COR-L47 (cell line): ENCODE data around the gene CAMK1G.

Source experiments
- DNase-seq: peaks from one replicate; lab custom pipeline; 2025; lab: John Stamatoyannopoulos, UW

CAMK1G gene

DNA sequence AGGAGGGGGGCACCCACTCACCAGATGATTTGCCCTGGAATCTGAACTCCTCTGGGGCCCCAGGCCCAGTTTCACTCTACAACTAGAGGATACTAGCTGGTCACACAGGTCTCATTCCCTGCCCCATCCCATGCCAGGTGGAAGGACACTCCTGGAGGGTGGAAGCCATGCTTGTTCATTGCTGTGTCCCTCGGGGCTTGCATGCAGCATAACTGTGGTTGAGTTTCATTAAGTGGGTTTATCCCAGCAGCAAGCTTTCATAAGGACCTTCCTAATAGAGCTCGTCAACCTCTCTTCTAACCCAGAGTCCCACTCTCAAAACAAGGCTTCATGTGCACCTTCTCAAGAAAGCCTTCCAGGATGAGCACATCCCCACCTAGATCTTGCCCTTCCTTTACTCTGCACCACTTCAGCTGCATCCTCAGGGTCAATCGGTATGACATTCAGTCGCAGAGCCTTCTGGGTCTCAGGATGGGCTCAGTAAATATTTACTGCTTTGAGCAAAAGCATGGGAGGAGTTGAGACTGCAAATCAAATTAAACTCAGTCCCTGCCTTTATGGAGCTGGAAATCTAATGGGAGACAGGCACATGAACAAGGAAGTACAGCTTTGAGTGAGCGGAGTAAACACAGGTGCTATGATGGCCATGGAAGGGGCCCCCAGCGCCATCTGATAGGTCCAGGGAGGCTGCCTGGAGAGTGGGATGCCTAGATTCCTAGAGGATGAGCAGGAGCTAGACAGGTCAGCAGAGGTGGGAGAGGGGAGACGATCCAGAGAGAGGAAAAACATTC is 36.4 kb downstream of the CAMK1G start:
- no peak for DNase-seq

DNA sequence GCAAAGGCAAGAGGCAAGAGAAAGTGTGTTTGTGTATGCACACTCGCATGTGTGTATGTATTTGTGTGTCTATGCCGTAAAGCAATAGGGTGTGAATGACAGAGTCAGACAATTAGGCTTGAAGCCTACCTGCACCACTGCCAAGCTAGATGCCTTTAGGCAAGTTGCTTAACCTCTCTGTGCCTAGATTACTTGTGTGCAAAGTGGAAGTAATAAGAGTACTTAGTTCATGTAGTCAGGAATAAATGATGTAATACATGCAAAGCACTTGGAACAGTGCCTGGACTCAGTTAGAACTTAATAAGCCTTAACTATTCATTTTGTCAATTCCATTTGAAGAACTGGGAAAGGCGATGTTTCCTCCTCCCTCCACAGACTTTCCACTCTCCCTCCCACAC is 37.0 kb downstream of the CAMK1G start:
- no peak for DNase-seq

DNA sequence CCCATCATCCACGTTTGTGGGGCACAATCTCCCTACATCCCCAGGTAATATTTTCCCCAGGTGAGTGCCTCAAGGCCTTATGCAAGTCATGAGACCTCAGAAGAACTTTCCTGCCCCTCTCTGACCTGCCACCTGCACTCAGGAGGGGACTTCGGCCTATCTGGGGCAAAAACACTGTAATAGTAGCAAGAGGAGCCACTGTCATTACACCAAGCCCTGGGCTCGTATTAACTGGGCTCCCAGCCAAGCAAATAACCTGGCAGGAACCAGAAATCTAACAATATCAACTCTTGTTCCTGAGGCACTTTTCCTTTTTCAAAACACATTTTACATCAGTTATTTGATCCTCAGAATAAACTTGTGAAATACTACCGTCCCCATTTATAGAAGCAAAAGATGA is 37.8 kb downstream of the CAMK1G start:
- peak; percentile 35 for DNase-seq

DNA sequence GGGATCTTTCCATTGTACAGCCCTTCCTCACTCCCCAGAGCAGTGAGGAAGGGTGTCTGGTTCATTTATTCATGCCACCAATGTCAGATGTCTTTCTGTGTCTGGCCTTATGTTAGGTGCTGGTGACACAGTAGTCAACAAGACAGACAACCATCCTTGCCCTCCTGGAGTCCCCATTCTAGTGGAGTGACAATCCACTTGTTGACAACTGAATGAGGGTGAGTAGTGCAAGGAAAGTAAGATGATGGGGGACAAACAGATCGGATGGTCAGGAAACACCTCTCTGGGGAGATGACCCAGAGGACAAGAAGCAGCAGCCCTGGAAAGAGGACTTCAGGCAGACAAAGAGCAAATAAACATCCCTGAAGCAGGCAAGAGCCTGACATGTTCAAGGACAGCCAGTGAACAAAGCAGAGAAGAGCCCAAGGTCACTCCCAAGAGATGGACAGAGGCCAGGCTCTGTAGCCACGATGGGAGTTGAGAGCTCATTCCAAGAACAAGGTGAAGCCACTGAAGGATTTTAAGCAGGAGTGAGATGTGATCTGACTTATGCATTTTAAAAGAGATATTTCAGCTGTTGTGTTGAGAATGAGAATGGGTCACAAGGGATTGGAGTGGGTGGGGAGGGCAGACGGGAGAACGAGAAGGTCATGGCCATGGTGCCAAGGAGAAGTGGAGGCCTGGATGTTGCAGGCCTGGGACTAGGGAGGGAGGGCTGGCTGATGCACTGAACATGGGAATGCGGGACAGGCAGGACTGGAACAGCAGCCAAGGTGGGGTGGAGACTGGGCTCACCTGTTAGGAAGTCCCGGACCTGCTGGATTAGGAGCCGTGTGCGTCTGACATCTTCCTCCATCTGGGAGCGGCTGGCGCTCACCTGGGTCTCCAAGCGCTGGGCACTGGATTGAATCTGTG is 38.5 kb downstream of the CAMK1G start:
- DNase-seq = no peak

DNA sequence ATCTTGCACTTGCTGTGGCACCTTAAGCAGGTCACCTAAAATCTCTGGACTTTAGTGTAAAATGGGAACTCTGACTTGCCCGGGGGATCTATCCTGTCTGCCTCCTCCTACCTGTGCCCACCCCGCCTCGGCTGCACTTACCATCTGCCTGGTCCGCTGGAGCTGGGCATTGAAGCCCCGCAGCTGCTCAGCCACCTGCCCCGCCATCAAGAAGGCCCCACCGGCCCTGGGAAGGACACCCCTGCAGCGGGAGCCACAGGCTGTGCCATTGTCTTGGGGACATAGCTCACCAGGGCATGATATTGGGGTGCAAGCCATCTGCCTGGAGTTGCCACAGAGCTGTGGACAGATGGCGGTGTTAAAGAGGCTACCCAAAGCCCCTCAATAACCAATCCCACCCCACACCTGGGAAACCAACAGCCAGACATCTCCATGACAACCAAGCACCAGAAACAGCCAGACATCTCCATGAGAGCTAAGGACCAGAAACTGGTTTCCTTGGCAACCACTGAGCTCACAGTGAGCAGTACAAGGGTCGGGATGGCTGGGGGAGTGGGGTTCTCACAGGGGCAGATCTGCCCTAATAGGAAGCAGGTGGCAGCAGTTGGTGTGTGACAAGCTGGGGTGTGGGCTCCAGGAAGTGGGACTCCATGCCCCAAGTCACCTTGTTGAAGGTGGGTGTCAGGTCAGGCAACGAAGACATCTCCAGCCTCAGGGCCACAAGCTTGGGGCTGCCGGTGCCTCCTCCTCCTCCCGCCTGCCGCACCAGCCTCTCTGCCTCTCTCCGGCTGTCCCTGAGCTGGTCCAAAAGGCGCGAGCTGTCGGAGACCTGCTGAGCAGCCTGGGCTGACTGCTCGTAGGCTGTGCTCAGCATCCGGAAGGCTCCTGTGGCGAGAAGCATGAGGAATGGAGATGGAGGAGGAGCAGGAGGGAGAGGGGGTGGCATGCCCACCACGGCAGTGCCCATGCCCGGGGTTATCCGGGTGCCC is 39.6 kb downstream of the CAMK1G start:
- no peak for DNase-seq

DNA sequence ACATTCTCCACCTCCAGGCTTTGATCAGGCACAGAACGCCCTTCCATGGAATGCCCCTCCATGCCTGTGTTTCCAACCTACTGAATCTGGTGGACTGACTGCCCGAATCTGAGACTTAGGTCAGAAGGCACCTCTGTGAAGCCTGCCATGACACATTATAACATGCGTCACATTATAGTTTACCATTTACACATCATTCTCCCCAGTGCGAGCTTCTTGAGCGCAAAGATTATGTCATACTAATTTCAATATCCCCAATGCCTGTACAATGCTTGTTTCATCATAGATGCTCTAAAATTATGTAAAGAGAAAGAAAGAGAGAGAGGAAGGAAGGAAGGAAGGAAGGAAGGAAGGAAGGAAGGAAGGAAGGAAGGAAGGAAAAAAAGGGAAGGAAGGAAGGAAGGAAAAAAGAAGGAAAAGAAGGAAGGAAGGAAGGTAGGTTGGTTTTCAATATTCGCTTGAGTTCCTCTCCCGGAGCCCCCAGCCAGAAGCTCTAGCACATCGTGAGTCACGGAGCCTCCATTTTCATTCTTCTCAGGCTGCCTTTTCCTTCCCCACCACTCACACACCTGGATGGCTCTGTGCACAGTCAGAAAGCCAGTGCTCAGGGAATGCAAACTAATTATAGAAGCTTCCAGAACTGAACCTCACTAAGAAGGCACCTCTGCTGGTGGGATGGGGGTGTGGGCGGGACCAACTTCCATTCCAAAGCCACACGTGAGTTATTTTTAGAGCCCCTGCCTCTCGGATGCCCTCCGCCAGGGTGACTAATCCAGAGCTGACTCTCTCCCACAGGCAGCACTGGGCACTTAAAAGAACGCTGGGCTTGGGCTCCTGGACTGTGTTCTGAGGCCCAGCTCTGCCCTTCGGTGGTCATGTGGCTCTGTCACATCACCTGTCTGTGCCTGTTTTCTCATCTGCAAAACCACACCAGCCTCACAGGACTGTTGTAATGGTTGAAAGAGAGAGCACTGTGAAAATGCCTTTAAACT is 41.3 kb downstream of the CAMK1G start:
- DNase-seq = no peak

DNA sequence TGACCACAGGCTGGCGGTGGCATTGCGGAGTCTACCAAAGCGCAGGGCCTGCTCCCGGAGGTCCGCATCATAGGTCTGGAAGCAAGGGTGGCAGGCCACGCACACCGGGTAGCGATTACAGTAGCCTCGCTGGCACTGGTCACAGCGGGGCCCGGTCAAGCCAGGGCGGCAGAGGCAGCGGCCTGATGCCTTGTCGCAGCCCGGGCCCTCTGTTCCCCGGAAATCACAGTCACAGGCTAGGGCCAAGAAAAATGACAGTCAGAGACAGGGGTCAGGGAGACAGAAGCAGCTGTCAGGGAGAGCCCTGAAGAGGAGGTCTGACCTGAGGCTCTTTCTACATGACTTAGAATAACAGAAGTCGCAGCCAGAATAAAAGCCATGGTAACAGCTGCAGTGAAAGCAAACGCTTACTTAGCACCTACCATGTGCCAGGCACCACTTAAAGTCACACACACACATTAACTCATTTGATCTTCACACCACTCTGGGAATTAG is 42.3 kb downstream of the CAMK1G start:
- DNase-seq = no peak

DNA sequence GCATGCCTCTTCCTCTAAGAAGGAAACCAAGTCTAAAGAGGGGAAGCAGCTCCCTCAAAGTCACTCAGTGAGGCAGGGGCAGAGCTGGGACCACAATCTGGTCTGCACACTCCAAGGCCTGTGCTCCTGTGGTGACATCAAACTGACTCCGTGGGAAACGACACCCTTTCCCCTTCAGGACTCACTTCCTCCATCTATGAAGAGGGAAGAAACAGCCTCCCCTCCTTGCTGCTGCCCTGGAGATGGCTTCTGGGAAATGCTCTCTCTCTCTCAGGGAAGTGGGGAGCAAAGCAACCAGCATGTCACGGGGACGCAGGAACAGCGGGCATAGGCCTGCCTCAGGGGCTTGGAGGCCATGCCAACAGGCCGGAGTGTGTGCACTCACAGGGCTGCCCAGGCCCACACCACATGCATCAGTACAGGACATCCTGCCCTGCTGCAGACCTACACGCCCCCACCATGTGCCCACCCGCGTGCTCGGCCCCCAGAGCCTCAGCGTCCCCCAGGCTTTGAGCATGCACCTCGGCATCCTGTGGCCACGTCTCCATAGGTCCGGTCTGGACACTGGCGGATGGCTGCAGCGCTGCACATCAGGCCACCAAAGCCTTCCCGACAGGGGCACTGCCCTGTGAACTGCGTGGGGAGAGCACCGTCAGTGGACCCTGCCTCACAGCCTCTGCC is 43.0 kb downstream of the CAMK1G start:
- DNase-seq = no peak

DNA sequence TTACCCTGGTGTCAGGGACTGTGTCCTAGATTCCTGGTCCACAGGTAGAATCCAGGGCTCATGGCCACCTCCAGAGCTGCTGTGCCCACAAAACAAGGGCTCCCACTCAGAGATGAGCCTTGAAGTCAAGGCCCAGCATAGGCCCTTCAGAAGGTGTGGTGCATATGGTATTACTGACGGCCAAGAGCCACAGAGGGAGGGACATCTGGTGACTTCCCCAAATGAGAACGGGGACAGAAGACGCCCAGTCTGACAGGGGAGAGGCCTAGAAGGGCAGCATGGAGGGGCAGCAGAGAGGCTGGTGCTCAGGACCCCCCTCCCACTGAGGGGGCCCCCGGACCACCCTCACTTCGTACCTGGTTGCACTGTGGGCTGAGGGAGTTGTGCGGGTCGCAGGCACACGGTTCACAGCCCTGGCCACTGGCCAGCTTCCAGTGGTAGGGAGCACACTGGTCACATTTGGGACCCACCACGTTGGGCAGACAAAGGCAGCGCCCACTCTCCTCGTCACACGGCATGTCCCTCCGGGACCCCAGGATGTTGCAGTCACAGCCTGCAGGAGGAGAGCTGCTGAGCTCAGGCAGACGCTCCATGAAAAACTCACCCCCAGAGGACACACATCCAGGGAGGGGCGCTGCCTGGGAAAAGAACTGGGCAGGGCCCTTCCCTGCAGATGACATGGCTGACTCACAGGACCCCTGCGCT is 43.7 kb downstream of the CAMK1G start:
- DNase-seq = no peak

DNA sequence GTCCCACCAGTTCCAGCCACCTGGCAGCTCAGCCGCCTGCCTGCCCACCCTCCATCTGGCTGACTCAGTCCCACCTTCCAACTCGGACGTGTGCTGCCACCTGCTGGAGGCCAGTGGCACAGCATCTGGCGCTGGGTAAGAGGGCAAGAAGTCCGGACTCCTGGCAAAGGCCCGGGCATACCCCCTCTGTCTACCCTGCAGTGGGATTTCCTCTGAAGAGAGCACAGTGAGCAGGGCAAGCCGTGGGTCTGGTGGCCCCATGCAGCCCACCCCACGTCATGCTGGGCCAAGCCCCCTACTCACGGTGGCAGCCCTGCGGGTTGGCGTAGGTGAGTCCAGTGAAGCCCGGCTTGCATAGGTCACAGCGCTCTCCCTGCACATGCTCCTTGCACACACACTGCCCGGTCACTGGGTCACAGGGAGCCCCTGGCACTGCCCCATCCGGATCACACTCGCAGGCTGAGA is 44.2 kb downstream of the CAMK1G start:
- peak; percentile 69 for DNase-seq

DNA sequence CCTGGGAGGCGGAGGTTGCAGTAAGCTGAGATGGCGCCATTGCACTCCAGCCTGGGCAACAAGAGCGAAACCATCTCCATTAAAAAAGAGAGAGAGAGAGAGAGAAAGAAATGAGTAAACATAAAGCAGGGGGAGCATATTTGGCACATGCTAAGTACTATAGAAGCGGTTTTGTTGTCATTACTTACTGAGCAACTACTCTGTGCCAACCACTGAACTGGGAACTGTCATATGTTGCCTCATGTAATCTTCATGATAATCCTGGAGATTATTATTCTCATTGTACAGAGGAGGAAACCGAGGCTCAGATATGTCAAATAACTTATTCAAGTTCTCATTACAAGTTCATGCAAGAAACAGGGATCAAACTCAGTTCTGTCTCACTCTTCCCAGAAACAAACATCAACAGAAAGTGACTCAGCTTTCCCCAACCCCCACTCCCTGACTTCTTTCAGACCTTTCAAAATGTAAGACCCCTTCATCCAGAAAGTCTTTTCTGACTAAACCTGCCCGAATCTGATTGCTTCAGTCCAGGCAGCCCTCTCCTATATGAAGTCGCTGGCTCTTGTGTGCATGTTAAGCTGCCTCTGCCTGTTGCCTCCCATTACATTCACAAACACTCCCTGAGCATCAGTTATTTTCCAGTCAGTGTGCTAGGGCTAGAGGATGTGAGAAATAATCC is 45.2 kb downstream of the CAMK1G start:
- no peak for DNase-seq

DNA sequence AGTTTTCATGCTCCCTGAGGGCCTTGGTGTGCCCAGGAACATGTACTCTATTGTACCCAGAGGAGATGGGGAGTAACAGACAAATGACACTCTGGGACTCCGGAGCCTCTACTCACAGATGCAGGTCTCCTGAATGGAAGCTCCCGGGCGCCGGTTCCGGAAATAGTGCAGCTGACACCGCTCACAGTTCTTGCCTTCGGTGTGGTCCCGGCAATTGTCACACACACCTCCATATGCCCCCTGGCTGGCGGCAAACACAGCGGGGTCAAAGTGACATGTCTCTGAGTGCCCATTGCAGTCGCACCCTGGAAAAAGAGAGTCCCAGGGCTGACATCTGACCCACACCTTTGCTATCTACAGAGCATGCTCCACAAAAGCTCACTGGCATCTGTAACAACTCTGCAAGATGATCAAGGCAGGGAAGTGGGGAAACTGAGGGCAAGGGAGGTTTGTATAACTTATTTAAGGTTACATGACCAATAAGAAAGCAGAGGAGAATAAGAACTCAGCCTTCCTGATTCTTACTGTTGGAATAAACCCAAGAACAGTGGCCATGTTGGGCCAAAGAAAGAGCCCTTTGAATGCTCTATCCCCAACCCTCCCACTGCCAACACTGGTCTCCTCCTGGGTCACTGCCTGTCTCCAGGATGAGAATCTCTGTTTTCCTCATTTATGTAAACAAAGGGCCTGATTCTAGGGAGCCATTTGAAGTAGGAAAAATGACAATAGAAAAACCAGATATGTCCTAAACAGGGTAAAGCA is 46.3 kb downstream of the CAMK1G start:
- no peak for DNase-seq

DNA sequence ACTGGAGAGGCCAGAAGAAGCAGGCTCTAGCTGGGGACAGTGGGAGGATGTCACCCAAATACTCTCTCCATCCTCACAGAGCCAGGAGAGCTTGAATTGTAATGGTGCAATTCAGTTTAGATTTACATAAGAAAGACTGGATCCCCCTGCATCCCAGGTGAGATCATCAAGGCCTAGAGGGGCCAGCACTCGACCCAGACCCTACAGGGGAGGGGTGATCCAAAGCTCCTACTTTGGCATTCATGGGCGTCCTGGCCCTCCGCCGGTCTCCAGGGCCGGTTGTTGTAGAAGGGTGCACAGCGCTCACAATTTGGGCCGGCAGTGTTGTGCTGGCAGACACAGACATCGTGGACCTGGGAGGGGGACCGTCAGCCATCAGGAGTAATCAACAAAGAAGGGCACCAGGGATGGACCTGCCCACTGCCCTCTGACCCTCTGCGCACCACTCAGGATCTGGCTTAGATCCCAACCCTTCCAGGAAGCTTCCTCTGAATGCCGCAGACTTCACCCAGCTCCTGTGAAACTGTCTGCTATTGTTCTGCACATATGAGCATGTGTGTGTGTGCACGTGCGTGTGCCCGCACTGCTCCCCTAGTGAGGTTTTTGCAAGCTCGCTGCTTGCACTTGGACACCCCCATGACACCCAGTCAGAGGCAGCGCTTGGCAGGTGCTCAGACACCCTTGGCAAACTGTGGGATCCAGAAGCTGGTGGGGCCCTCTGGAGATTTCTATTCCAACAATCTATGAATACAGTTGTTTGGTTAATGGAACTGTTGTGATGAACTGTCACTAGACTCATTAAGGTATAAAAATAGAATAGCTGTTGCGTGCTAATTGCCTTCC is 47.1 kb downstream of the CAMK1G start:
- DNase-seq = peak; percentile 80

DNA sequence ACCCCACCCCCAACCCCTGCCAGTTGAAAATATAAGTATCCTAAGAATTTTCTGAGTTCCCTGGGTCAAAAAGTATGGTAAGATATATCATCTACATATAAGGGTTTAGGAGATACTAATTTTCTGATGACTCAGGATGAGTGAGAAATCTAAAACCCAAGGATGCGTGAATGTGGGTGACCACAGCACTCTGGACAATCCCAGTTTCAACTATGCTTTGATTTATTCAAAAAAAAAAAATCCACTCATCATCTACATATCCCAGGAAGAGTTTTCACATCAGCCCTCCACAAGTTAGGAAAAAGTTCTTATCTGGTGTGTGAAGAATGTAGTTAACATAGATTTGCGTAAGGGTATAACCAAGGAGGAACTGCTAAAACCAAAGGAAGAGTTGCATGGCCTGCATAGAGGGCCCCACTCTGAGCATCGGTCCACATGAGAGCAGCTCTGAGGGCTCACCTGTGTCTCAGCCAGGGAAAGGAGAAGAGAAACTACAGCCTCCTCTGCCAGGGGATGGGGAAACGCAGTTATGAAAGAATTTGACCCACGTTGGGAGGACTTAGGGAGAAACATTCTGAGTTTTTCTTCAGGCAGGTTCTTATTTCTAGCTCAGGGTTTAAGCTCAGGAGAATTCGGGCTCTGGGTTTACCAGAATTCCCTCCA is 50.0 kb downstream of the CAMK1G start:
- no peak for DNase-seq

DNA sequence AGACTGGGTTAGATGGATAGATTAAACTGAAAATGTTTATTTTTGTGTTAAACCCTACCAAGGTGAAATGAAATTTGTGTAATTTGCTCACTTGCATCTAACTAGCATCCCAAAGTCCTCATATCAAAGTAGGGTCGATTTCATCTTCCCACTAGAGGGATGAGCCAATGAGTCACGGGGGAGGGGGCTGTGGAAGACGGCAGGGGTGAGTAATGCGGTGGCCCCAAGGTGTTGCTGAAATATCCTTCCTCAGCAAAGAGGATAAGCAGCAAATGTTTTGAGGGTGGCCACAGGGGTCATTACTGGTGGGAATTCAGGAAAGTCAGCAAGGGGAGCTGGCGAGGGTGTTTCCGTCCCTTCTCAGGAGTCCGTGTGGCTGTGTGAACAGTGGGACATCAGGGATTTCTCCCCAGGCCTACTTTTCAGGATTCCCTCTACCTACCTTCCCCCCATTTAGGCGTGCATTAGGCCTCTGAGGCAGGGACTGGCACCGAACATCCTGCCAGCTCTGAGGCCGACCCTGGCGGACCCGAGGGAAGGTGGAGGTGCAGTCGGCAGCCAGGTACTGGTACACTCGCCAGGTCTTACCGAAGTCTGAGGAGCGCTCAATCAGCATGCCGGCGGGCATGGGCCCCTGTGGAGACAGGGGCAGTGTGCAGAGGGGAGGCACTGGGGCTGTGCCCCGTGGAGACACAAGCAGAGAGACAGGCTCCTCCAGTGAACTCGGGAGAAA is 50.7 kb downstream of the CAMK1G start:
- no peak for DNase-seq

DNA sequence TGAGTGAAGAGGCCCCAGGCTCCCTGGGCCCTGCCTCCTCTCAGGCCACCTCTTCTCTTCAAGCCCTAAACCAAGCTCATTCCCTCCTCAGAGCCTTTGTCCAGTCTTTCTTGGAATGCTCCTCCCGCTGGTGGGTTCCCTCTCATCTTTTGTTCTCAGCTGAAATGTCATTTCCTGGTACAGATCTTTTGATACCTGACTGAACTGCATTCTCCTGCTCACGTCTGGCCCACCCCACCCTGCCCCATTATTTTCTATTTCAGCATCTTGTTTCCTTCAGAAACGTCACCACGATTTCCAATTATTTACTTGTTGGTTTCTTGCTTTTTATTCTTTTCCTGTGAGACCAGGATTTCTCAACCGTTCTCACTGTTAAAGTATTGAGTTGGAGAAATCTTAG is 52.3 kb downstream of the CAMK1G start:
- DNase-seq = no peak
